Measurements from ENCODE around the gene CELSR2. TPM values are rescaled to one million over a fixed set of nuclear protein-coding genes. Genes with fewer than 3 reads are reported as not detected.

Gene CELSR2
- total RNA-seq = 1 to 10 TPM in 3 of 4 donors, under 1 TPM in 1; 0.26 to 9.6 (median 5.4) TPM

GRCh38 chr1:109248797-109249629, at the start of gene CELSR2:
Gene CELSR2 (plus strand): TSS chr1:109249539. CDS start chr1:109250080, 541 bp downstream.
- Histone ChIP-seq H3K27ac (peak within 1 kb of the TSS in 1 of 2 donors; percentile 13), H3K36me3 (no peaks in the 10 kb centered on the region)
- intact Hi-C loops (cut with DNase I; ENCODE audit: low total_unique reads) = no loop called here

GRCh38 chr1:109199710-109200109, 49.6 kb upstream of the CELSR2 start:
- H3K27ac ChIP-seq = no peak overlapping the region
- intact Hi-C loops (cut with DNase I; ENCODE audit: low total_unique reads) = no loop called here
- no peaks in the 10 kb centered on the region for H3K9me3 ChIP-seq

More at GRCh38 chr1:109248797-109249629, at the start of gene CELSR2:
- Histone ChIP-seq H3K4me3 (peak within 1 kb of the TSS; percentile 8 to 57), H3K27me3 (no peaks in the 10 kb centered on the region), H3K4me1 (peaks cover 0 to 9% of the 10 kb centered on the region in 2 donors), H3K9me3 (no peaks in the 10 kb centered on the region)
- TF ChIP-seq CTCF (IDR thresholded peaks at IDR 0.05) = no peak
- peak in 1 of 2 donors; percentile 43 for TF ChIP-seq POLR2A (IDR thresholded peaks at IDR 0.05)
- DNase-seq = peak in 1 of 2 donors; percentile 41

GRCh38 chr1:109201123-109201703, 48.1 kb upstream of the CELSR2 start:
- Histone ChIP-seq H3K36me3 (no peaks in the 10 kb centered on the region), H3K9me3 (no peaks in the 10 kb centered on the region), H3K4me1 (no peaks in the 10 kb centered on the region), H3K27ac (no peak overlapping the region), H3K4me3 (no peak overlapping the region), H3K27me3 (no peaks in the 10 kb centered on the region)
- intact Hi-C loops (cut with DNase I; ENCODE audit: low total_unique reads) = no loop called here
- no peak for DNase-seq
- TF ChIP-seq POLR2A (IDR thresholded peaks at IDR 0.05) (no peak), CTCF (IDR thresholded peaks at IDR 0.05) (peak in 1 of 4 experiments; percentile 4)

More at GRCh38 chr1:109199710-109200109, 49.6 kb upstream of the CELSR2 start:
- Histone ChIP-seq H3K4me3 (no peak overlapping the region), H3K36me3 (no peaks in the 10 kb centered on the region), H3K4me1 (no peaks in the 10 kb centered on the region), H3K27me3 (no peaks in the 10 kb centered on the region)
- DNase-seq = no peak
- TF ChIP-seq CTCF (IDR thresholded peaks at IDR 0.05) (no peak), POLR2A (IDR thresholded peaks at IDR 0.05) (no peak)

- H3K9me3 ChIP-seq = no peaks in the 10 kb centered on the region
- H3K4me3 ChIP-seq = no peak overlapping the region
- H3K27me3 ChIP-seq = no peaks in the 10 kb centered on the region
- no peaks in the 10 kb centered on the region for H3K4me1 ChIP-seq
- DNase-seq = no peak
- intact Hi-C loops (cut with DNase I; ENCODE audit: low total_unique reads) = no loop called here
- TF ChIP-seq CTCF (IDR thresholded peaks at IDR 0.05) (no peak), POLR2A (IDR thresholded peaks at IDR 0.05) (no peak)
- no peaks in the 10 kb centered on the region for H3K36me3 ChIP-seq
- no peak overlapping the region for H3K27ac ChIP-seq
Measured at GRCh38 chr1:109204484-109204883, 44.9 kb upstream of the CELSR2 start.

GRCh38 chr1:109206339-109206738, 43.0 kb upstream of the CELSR2 start:
- H3K4me1 ChIP-seq = no peaks in the 10 kb centered on the region
- no peak overlapping the region for H3K27ac ChIP-seq
- H3K36me3 ChIP-seq = no peaks in the 10 kb centered on the region
- intact Hi-C loops (cut with DNase I; ENCODE audit: low total_unique reads) = no loop called here
- H3K27me3 ChIP-seq = no peaks in the 10 kb centered on the region
- no peaks in the 10 kb centered on the region for H3K9me3 ChIP-seq
- H3K4me3 ChIP-seq = no peak overlapping the region
- TF ChIP-seq POLR2A (IDR thresholded peaks at IDR 0.05) (no peak), CTCF (IDR thresholded peaks at IDR 0.05) (no peak)
- DNase-seq = no peak

All from uterus (tissue), 4 donors.